RWPE1 (cell line): Measurements from ENCODE around the gene ZW10.
"Not testable (repeated sequence)": the region's sequence is repeated elsewhere in the genome, so short reads cannot be mapped to it uniquely, and the experiment has no call there.

Source experiments
- CTCF ChIA-PET: fragments of 350-600 bp; sonication (Branson Sonifier 250); formaldehyde crosslinking; extraction: SDS; loops from one replicate; lab custom pipeline; 2021; lab: Yijun Ruan, JAX
- POLR2A ChIA-PET: fragments of 400-600 bp; formaldehyde crosslinking; extraction: SDS; loops from one replicate; lab custom pipeline; 2020; ENCODE audit warnings: antibody characterized with exemption; ENCODE audit not compliant: low non-redundant PET; lab: Yijun Ruan, JAX
- DNase-seq: peaks from one replicate; pipeline ENCODE4 v3.0.0; 2012; ENCODE audit warnings: low spot score
- H3K27ac ChIP-seq: fragments of 450-650 bp; 2 replicates; pipeline ENCODE4 v1.5.1; 2017
- TF ChIP-seq, protein P1 (sequence below): fragments of 450-650 bp; conservative IDR thresholded peaks from 2 replicates; pipeline ENCODE4 v1.5.1; 2017; ENCODE audit warnings: low read depth, mild to moderate bottlenecking

Gene ZW10

DNA sequence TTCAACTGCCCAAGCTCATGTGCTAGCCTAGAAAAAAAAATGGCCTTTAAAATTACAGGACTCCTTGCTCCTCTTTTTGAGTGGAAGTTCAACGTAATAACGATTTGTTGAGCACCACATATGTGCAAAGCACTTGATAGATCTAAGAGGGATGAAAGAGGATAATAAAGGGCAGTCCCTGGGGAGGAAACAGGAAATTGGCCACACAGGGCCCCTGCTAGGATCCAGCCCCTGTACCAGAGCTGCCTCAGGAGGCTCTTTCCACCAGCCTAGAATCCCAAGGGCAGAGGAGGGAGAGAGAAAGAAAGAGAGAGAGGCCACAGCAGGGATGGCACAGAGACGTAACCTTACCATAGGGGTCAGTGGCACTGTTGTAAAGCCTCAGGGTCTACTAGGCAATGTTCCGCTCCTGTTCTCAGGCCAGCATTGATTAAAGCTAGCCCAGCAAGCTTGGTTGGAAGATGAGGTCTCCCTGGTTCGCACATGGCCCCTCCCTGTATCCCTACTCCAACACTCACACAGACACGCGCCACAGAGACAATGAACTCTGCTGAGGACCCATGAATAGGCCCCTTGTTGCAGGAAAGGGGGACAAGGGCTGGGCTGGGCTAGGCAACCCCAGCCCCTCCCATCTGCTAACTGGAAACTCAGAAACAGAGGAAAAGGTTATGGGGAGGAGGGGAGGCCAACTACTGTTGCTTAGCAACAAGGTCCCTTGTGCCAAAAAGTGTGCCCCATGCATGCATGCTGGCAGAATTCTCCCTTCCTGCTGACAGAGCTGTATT, 67.4 kb downstream of the ZW10 start, which contains the start of gene TMPRSS5:
TSS of gene TMPRSS5 (minus strand) at position 438 of the 785 bp plus-strand sequence. CDS start at position 354, 84 bp downstream.
- TF ChIP-seq, protein P1, sequence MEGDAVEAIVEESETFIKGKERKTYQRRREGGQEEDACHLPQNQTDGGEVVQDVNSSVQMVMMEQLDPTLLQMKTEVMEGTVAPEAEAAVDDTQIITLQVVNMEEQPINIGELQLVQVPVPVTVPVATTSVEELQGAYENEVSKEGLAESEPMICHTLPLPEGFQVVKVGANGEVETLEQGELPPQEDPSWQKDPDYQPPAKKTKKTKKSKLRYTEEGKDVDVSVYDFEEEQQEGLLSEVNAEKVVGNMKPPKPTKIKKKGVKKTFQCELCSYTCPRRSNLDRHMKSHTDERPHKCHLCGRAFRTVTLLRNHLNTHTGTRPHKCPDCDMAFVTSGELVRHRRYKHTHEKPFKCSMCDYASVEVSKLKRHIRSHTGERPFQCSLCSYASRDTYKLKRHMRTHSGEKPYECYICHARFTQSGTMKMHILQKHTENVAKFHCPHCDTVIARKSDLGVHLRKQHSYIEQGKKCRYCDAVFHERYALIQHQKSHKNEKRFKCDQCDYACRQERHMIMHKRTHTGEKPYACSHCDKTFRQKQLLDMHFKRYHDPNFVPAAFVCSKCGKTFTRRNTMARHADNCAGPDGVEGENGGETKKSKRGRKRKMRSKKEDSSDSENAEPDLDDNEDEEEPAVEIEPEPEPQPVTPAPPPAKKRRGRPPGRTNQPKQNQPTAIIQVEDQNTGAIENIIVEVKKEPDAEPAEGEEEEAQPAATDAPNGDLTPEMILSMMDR = no peak
- ChIA-PET POLR2A (no interaction called here), CTCF (interaction anchor here (0.6 kb wide), 1 partner anchor 191 kb away, joined by 3 read pairs; no protein-coding TSS in a partner anchor)
- no peak for DNase-seq
- no peak within 1 kb of the TSS for H3K27ac ChIP-seq

DNA sequence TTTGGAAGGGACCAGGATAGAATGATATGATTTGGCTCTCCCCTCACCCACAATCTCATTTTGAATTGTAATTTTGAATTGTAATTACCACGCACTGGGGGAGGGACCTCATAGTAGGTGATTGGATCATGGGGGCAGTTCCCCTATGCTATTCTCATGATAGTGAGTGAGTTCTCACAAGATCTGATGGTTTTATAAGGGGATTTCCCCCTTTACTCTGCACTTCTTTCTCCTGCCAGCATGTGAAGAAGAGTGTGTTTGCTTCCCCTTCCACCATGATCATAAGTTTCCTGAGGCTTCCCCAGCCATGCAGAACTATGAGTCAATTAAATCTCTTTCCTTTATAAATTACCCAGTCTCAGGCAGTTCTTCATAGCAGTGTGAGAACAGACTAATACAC, 69.9 kb downstream of the ZW10 start:
- CTCF ChIA-PET, DNase-seq, POLR2A ChIA-PET, H3K27ac ChIP-seq: not testable (repeated sequence)

DNA sequence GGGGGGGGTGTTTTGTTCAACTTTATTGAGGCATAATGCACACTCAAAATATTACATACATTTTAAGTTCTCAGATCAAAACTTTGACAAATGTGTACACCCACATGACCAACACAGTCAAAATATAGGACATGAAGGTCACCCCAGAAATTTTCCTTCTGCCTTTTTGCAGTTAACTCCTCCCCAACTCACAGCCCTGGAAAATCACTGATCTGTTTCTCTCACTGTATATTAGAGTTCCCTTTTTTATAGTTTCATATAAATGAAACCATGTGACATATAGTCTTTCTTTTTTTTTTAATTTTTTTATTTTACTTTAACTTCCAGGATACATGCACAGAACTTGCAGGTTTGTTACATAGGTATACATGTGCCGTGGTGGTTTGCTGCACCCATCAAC, 72.0 kb downstream of the ZW10 start:
- POLR2A ChIA-PET = no interaction called here

DNA sequence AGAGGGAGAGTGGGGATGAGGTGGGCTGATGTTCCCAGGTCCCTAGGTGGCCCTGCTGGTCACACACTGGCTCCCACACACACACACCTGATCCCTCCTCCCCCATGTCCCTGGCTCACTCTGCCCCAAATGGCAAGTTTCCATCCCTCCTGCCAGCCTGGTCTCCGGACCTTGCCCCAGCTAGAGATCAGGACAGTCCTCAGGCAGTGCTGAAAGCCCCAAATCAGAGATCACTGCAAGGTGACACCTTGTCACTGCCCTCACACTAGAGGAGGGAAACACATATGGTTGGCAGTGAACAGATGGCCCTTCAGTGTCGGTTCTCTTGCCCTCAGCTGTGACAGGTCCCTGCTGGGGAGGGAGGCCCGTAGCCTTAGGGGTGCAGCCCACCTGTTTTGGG, 75.0 kb downstream of the ZW10 start:
- no peak for DNase-seq
- POLR2A ChIA-PET = no interaction called here
- CTCF ChIA-PET = no interaction called here
- no peak overlapping the region for H3K27ac ChIP-seq
- TF ChIP-seq, protein P1 = no peak

More for the DNA sequence above, 72.0 kb downstream of the ZW10 start:
- H3K27ac ChIP-seq = no peak overlapping the region
- TF ChIP-seq, protein P1 = no peak
- no peak for DNase-seq
- CTCF ChIA-PET = no interaction called here

DNA sequence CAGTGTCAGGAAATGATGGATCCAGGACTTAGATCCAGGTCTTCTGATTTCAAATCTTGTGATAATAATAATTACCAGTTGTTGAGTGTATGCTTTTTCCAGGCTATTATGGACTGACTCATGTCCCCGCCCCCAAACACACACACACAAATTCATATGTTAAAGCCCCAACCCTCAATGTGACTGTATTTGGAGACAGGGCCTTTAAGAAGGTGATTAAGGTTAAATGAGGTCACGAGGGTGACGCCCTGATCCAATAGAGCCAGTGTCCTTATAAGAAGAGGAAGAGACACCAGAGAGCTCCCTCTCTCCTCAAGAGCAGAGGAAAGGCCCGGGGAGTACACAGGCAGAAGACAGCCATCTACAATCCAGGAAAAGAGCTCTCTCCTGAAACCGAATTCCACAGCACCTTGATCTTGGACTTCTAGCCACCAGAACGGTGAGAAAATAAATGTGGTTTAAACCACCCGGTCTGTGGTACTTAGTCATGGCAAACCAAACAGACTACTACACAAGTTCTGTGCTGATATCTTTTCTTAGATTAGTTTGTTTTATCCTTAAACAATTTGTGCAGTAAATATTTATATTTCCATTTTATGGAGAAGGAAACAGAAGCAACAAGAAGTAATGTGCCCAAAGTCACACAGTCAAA, 75.6 kb downstream of the ZW10 start:
- DNase-seq = no peak
- H3K27ac ChIP-seq = no peak overlapping the region
- ChIA-PET POLR2A (no interaction called here), CTCF (no interaction called here)
- TF ChIP-seq, protein P1 = no peak

DNA sequence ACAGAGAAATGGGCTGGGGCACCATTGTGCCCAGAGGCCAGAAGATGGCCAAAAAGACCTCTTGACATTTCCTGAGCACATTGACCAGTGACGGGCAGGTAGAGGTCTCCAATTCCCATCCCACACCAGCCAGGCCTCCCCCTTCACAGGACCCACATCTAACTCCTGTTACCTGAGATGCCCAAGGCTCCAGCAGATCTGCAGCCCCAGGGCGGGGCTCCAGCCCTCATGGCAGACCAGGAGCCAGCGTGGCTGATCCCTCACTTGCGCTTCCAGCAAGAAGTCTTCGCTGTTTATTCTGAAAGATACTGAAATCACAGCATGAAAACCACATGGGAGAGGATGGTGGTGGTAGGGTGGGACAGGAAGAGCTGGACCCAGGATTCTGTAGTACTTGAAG, 76.4 kb downstream of the ZW10 start:
- TF ChIP-seq, protein P1 = no peak
- H3K27ac ChIP-seq = no peak overlapping the region
- DNase-seq = no peak
- CTCF ChIA-PET = no interaction called here
- POLR2A ChIA-PET = no interaction called here

DNA sequence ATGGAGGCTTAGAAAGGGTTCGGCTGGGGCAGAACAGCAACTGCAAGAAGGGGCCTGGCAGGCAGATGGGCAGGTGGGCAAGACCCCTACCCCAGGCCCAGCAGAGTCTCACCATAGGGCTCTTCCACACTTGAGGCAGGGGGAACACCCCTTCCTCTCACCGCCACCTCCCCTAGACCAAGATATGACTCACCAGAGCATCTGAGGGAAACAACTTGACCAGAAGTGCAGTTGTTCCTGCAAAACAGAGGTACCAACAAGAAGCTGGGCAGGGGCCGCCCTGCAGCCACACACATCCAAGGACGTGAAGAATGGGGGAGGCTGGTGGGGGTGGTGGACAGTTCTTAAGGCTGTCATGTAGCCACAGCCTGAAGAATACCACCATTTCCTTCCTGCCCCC, 78.3 kb downstream of the ZW10 start:
- CTCF ChIA-PET = interaction anchor here (0.6 kb wide), 1 partner anchor 172 kb away, joined by 3 read pairs; no protein-coding TSS in a partner anchor
- DNase-seq = no peak
- no peak overlapping the region for H3K27ac ChIP-seq
- POLR2A ChIA-PET = no interaction called here
- TF ChIP-seq, protein P1 = no peak
